Epithelial cell of proximal tubule (primary cell): Measurements from ENCODE around the gene TLE3. TPM values are rescaled to one million over a fixed set of nuclear protein-coding genes. Genes with fewer than 3 reads are reported as not detected.

ENCODE experiments used
- DNase-seq: peaks from one replicate; pipeline ENCODE4 v3.0.0-alpha.2; 2011; ENCODE audit warnings: low read depth
- H3K4me3 ChIP-seq: 2 replicates; pipeline ENCODE4 v1.5.1; 2011; ENCODE audit warnings: low read depth, mild to moderate bottlenecking, low read length
- total RNA-seq: library from RNA; depleted of rRNA; stranded (reverse); fragments of >200 nt; gene quantifications from 2 replicates; pipeline ENCODE4 v1.2.3, GENCODE V29; 2015
- TF ChIP-seq, protein P1 (sequence below): conservative IDR thresholded peaks from 2 replicates; pipeline ENCODE4 v1.5.1; 2012; ENCODE audit warnings: low read depth, mild to moderate bottlenecking, low read length

Gene TLE3
- total RNA-seq, 1 donor from 2014 or later: 34.8 TPM

DNA sequence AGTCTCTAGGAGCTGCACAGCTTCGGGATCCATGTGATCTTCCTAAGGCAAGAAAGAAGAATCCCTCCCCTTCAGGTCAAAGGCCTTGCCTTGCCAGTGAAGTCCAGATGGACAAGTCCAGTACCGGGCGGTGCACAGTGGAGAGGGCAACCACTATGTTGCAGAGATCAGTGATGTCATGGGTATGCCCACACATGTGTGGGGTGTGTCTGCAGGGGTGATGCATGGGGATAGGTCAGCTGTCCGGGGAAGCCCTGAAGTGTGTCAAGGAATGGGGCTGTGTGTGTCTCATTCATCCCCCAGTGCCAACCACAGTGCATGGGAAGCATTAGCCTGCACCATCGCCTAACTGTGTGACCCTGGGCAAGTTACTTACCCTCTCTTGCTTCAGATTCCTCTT, 66.5 kb downstream of the TLE3 start:
- TF ChIP-seq, protein P1, sequence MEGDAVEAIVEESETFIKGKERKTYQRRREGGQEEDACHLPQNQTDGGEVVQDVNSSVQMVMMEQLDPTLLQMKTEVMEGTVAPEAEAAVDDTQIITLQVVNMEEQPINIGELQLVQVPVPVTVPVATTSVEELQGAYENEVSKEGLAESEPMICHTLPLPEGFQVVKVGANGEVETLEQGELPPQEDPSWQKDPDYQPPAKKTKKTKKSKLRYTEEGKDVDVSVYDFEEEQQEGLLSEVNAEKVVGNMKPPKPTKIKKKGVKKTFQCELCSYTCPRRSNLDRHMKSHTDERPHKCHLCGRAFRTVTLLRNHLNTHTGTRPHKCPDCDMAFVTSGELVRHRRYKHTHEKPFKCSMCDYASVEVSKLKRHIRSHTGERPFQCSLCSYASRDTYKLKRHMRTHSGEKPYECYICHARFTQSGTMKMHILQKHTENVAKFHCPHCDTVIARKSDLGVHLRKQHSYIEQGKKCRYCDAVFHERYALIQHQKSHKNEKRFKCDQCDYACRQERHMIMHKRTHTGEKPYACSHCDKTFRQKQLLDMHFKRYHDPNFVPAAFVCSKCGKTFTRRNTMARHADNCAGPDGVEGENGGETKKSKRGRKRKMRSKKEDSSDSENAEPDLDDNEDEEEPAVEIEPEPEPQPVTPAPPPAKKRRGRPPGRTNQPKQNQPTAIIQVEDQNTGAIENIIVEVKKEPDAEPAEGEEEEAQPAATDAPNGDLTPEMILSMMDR: no peak
- no peak overlapping the region for H3K4me3 ChIP-seq
- DNase-seq: no peak

DNA sequence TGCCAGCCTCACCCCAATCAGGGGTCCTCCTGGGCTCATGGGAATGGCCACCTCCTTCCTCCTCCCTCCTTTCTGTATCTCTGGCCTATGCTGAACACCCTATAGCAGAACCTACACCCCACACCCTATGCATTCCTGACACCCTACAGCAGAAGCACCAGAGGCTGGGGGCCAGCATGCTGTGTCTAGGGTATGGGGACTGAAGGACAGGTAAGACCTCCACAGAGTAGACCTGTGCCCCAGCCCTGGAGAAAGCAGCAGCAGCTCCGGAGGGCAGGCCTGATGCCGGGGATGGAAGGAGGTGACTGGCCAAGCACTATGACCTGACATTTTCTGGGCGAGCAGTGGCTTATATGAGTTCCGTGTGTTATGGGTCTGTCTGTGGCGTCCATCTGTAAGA, 66.9 kb downstream of the TLE3 start:
- no peak overlapping the region for H3K4me3 ChIP-seq
- TF ChIP-seq, protein P1: no peak
- DNase-seq: no peak

DNA sequence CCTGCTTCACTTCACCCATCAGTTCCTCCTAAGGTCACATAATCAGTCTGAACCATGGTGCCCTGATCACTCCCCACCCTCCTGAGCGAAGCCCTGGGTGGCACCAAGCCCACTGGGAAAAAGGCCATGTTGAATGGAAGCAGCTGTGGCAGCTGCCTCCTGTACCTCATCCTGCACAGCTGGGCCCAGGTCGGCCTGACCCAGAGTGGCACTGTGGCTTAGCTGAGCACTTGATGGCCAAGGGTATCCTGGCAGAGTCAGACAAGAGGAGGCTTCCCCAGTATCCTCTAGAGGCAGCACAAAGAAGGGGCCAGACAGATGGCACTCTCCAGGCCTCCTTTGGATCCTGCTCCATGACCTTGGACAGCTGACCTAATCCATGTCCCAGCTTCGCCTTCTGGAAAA, 68.4 kb downstream of the TLE3 start:
- DNase-seq: no peak
- TF ChIP-seq, protein P1: no peak
- H3K4me3 ChIP-seq: no peak overlapping the region

DNA sequence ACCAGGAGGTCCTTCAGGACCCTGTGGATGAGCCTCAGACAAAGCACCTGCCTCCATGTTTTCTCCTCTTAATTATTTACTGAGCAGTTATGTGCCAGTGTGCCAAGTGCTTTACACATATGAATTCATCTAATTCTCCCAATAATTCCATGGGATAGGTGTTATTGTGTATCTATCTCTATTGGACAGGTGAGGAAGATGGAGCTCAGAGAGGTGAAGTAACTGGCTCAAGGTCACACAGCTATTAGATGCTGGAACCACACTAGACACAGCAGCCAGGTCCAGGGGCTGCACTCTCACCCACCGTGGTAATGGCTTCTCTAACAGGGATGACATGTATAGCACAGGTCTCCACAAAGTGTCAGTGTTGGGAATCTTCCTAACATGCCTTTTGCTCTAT, 70.2 kb downstream of the TLE3 start:
- DNase-seq: no peak
- H3K4me3 ChIP-seq: no peak overlapping the region
- TF ChIP-seq, protein P1: no peak

DNA sequence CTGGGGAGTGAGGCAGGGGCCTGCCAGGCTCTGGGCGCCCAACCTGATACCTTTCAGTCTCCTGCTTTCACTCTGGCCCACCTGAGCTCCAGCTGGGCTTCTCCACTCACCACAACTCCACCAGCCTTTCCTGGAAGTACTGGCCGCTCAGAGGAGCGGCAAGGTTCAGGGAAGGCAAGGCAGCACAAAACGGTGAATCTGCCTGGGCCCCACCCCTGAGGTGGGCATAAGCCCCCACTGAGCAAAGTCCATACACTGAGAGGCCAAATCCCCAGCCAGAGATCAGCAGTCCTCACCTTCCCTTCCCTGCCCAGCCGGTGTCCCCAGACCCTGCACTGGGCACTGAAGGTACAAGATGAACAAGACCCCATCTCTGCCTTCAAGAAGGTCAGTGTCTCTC, 70.7 kb downstream of the TLE3 start:
- no peak overlapping the region for H3K4me3 ChIP-seq
- no peak for DNase-seq
- TF ChIP-seq, protein P1: no peak

DNA sequence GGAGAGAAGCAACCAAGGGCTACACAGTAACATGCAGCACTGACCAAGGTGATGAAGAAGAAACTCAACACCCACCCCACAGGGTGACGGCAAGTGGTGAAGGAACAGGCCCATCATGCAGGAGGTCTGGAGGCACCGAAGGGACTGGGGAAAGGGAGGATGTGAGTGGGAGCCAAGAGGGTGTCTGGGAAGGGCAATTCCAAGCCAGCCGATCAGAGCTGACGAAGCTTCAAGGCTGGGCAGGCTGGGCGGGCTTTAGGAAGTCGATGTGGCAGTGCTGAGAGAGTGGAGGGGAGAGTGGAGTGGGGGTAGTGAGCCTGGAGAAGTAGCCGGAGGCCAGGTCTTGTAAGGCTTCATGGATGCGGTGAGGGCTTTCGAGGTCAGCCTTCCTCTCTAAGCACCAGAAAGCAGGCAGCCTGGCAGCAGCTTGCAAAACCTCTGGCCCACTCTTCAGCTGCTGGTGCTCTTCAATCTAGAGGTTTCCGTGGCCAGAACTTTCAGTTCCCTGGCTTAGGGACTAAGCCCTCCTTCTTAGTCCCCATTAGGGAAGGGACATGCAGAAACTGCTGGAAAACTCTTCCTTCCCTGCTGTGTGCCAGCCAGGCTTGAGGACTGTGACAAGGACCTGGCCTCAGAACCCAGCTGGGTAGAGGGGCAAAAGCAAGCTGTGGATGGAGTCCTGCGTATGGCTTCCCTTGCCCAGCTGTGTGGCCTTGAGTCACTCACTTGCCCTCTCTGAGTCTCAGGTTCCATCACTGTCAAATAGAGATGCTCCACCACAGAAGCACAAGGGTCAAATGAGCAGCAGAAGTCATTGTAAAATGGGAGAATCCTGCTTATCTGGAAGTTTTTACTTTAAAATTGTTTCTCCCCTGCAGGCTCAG, 72.1 kb downstream of the TLE3 start:
- H3K4me3 ChIP-seq: no peak overlapping the region
- TF ChIP-seq, protein P1: no peak

DNA sequence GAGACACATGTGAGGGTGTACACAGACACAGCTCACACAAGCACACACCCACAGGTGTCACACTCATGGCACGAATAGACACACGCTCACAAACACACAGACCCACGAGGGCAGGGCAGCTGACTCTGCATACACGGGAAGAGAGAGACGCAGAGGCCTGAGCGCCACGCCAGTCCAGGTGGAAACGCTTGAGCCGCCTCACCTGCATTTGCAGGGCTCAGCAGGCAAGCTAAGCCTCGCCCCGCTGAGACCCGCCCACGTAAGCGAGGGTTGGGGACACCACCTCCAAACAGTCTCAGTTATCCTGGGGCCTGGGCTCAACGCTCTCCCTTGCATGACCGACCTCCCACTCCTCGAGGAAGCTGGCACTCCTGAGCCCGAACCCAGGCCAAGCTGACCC, 73.2 kb downstream of the TLE3 start:
- no peak for DNase-seq
- H3K4me3 ChIP-seq: no peak overlapping the region
- TF ChIP-seq, protein P1: no peak

More for the DNA sequence above, 72.1 kb downstream of the TLE3 start:
- DNase-seq: no peak
